ENCODE results near the gene COASY.

- TF ChIP-seq CTCF (IDR thresholded peaks at IDR 0.05; ENCODE audit: insufficient read depth, low read length, poor library complexity, severe bottlenecking) (no peak), EZH2phosphoT487 (conservative IDR thresholded peaks at IDR 0.05; ENCODE audit: low read length) (no peak)
These were observed 49.7 kb upstream of the COASY start for GRCh38 chr17:42512246-42512645.
